HepG2 (cell line): ENCODE results near the gene CSNK2B. TPM values are rescaled to one million over a fixed set of nuclear protein-coding genes. Genes with fewer than 3 reads are reported as not detected.

Experiments
- ATF6 ChIP-seq: sonication (generic); formaldehyde crosslinking; conservative IDR thresholded peaks from 2 replicates; pipeline ENCODE4 v1.4.0; 2020; ENCODE audit warnings: missing genetic modification reagents
- CHD4 ChIP-seq: fragments of 200-600 bp; sonication (generic); IDR thresholded peaks from 2 replicates; pipeline ENCODE4 v1.7.0; 2017; ENCODE audit warnings: mild to moderate bottlenecking, low read length, borderline replicate concordance
- E2F5 ChIP-seq: sonication (generic); formaldehyde crosslinking; conservative IDR thresholded peaks from 2 replicates; pipeline ENCODE4 v1.4.0; 2020; ENCODE audit warnings: missing genetic modification reagents
- FOXA3 ChIP-seq: IDR thresholded peaks from 2 replicates; pipeline ENCODE4 v1.6.1; 2016; ENCODE audit warnings: missing genetic modification reagents, missing compliant biosample characterization
- GZF1 ChIP-seq: sonication (generic); formaldehyde crosslinking; IDR thresholded peaks from 2 replicates; pipeline ENCODE4 v1.5.1; 2020; ENCODE audit warnings: mild to moderate bottlenecking, missing genetic modification reagents
- HNF4G ChIP-seq, 2 experiments: sonication (generic) in 1 of 2; formaldehyde crosslinking in 1 of 2; IDR thresholded peaks; 2 replicates each; pipeline versions ENCODE4 v1.4.0 to v1.6.1; 2011 to 2020; ENCODE audit warnings: borderline replicate concordance in 2 of 2, low read depth in 2 of 2, mild to moderate bottlenecking in 2 of 2, low read length in 1 of 2, missing genetic modification reagents in 1 of 2, moderate library complexity in 1 of 2
- JARID2 ChIP-seq: sonication (generic); formaldehyde crosslinking; IDR thresholded peaks from 2 replicates; pipeline ENCODE4 v1.8.1; 2023; ENCODE audit warnings: missing genetic modification reagents, inconsistent platforms; ENCODE audit not compliant: insufficient replicate concordance
- KAT2B ChIP-seq: fragments of 150-350 bp; IDR thresholded peaks from 2 replicates; pipeline ENCODE4 v1.6.1; 2014; ENCODE audit warnings: low read depth, low read length, borderline replicate concordance
- KLF6 ChIP-seq: IDR thresholded peaks from 2 replicates; pipeline ENCODE4 v1.8.0; 2016; ENCODE audit warnings: missing biosample characterization, missing genetic modification reagents
- MAX ChIP-seq: IDR thresholded peaks from 2 replicates; pipeline ENCODE4 v1.6.1; 2012; ENCODE audit warnings: inconsistent platforms
- NBN ChIP-seq: fragments of 450-650 bp; conservative IDR thresholded peaks from 2 replicates; pipeline ENCODE4 v1.6.1; 2017
- PCBP2 ChIP-seq: fragments of 200-400 bp; formaldehyde crosslinking; optimal IDR thresholded peaks from 2 replicates; pipeline ENCODE3; 2018; ENCODE audit warnings: low read length, low read depth; ENCODE audit not compliant: poor library complexity, severe bottlenecking
- PRPF4 ChIP-seq: fragments of 200-400 bp; formaldehyde crosslinking; IDR thresholded peaks from 2 replicates; pipeline ENCODE4 v1.6.1; 2016; ENCODE audit warnings: low read length, low read depth; ENCODE audit not compliant: poor library complexity, severe bottlenecking
- RARG ChIP-seq: sonication (generic); formaldehyde crosslinking; IDR thresholded peaks from 2 replicates; pipeline ENCODE4 v1.4.0; 2020; ENCODE audit warnings: low read depth, mild to moderate bottlenecking, missing genetic modification reagents
- RXRA ChIP-seq: sonication (generic); formaldehyde crosslinking; IDR thresholded peaks from 2 replicates; pipeline ENCODE4 v1.5.1; 2020; ENCODE audit warnings: missing genetic modification reagents
- SP5 ChIP-seq: IDR thresholded peaks from 2 replicates; pipeline ENCODE4 v1.6.1; 2016; ENCODE audit warnings: low read depth, borderline replicate concordance
- SYNCRIP ChIP-seq: fragments of 200-400 bp; formaldehyde crosslinking; IDR thresholded peaks from 2 replicates; pipeline ENCODE4 v1.6.1; 2018; ENCODE audit warnings: mild to moderate bottlenecking, low read depth, low read length; ENCODE audit not compliant: insufficient read depth
- THAP11 ChIP-seq: IDR thresholded peaks from 2 replicates; pipeline ENCODE4 v1.6.1; 2016; ENCODE audit warnings: missing biosample characterization, missing genetic modification reagents
- ZFP82 ChIP-seq: sonication (generic); formaldehyde crosslinking; IDR thresholded peaks from 2 replicates; pipeline ENCODE4 v1.5.1; 2020; ENCODE audit warnings: mild to moderate bottlenecking, missing genetic modification reagents, borderline replicate concordance
- ZKSCAN1 ChIP-seq: fragments of 150-350 bp; IDR thresholded peaks from 2 replicates; pipeline ENCODE4 v1.6.1; 2014; ENCODE audit warnings: low read length
- ZMYM2 ChIP-seq: sonication (generic); formaldehyde crosslinking; IDR thresholded peaks from 2 replicates; pipeline ENCODE4 v1.8.0; 2022; ENCODE audit warnings: mild to moderate bottlenecking, missing genetic modification reagents
- ZNF121 ChIP-seq: sonication (generic); formaldehyde crosslinking; IDR thresholded peaks from 2 replicates; pipeline ENCODE4 v1.5.0; 2020; ENCODE audit warnings: mild to moderate bottlenecking, missing genetic modification reagents
- ZNF24 ChIP-seq: fragments of 450-650 bp; IDR thresholded peaks from 2 replicates; pipeline ENCODE4 v1.6.1; 2017; ENCODE audit warnings: antibody characterized with exemption, mild to moderate bottlenecking
- ZNF451 ChIP-seq: sonication (generic); formaldehyde crosslinking; IDR thresholded peaks from 2 replicates; pipeline ENCODE4 v1.5.0; 2020; ENCODE audit warnings: mild to moderate bottlenecking, missing genetic modification reagents
- ZNF552 ChIP-seq: sonication (generic); formaldehyde crosslinking; IDR thresholded peaks from 2 replicates; pipeline ENCODE4 v1.9.0; 2022; ENCODE audit warnings: missing genetic modification reagents, mild to moderate bottlenecking, borderline replicate concordance
- ZNF580 ChIP-seq: IDR thresholded peaks from 2 replicates; pipeline ENCODE4 v1.6.1; 2016; ENCODE audit warnings: low read depth, borderline replicate concordance
- ZNF709 ChIP-seq: sonication (generic); formaldehyde crosslinking; IDR thresholded peaks from 2 replicates; pipeline ENCODE4 v1.5.0; 2020; ENCODE audit warnings: mild to moderate bottlenecking, missing genetic modification reagents
- ZNF839 ChIP-seq: sonication (generic); formaldehyde crosslinking; IDR thresholded peaks from 2 replicates; pipeline ENCODE4 v1.4.0; 2020; ENCODE audit warnings: missing genetic modification reagents, mild to moderate bottlenecking, borderline replicate concordance
- polyA plus RNA-seq, 8 experiments: library from polyadenylated mRNA; depleted of rRNA in 3 of 8; stranded (reverse) in 7 of 8; unstranded in 1 of 8; fragments of >200 nt; fragmentation: Illumina TruSeq in 4 of 8; extraction: Trizol in 4 of 8; gene quantifications; 2 replicates each; pipeline versions ENCODE4 v1.2.1 to v1.2.3, GENCODE V29; 2011 to 2016; ENCODE audit warnings: low read depth in 4 of 8, missing spikeins in 1 of 8, mixed read lengths in 1 of 8; ENCODE audit not compliant: insufficient read depth in 1 of 8
- total RNA-seq, 5 experiments: library from RNA; depleted of rRNA; stranded (reverse); fragments of >200 nt; fragmentation: Illumina TruSeq; extraction: Trizol; gene quantifications; 2 replicates each; pipeline ENCODE4 v1.2.3, GENCODE V29; 2016; ENCODE audit warnings: low read depth in 1 of 5

The CSNK2B gene
- total and polyA plus RNA-seq, 2 of the 13 experiments (the other 11 are each of a cell fraction or from before 2014, with no cell fraction given) = 111 to 296 TPM

GRCh38 chr6:31642798-31643570 lies 22.9 kb upstream of the CSNK2B start (continued):
- TF ChIP-seq ZNF24 = no peak
- TF ChIP-seq ZFP82 (CRISPR knock-in tag) = no peak
- no peak for TF ChIP-seq RARG
- TF ChIP-seq PCBP2 = no peak
- TF ChIP-seq ZKSCAN1 = no peak
- TF ChIP-seq HNF4G (IDR thresholded peaks at IDR 0.05; ENCODE audit: borderline replicate concordance, low read depth, low read length) = peak; percentile 20; the same call in 1 of the 2 replicates
- no peak for TF ChIP-seq HNF4G (CRISPR knock-in tag; IDR thresholded peaks at IDR 0.05; ENCODE audit: borderline replicate concordance, low read depth)
- no peak; the same call in none of the 2 replicates for TF ChIP-seq RXRA
- TF ChIP-seq ZNF709 (CRISPR knock-in tag) = no peak
- no peak for TF ChIP-seq CHD4
- TF ChIP-seq ATF6 (CRISPR knock-in tag) = no peak
- TF ChIP-seq MAX = no peak
- TF ChIP-seq JARID2 = no peak
- no peak for TF ChIP-seq ZMYM2 (CRISPR knock-in tag)
- no peak for TF ChIP-seq KLF6 (CRISPR knock-in tag)
- TF ChIP-seq SP5 (CRISPR knock-in tag) = no peak
- TF ChIP-seq GZF1 (CRISPR knock-in tag) = no peak
- TF ChIP-seq ZNF552 = no peak
- TF ChIP-seq NBN = no peak
- no peak for TF ChIP-seq KAT2B
- no peak for TF ChIP-seq PRPF4
- no peak for TF ChIP-seq SYNCRIP
- no peak for TF ChIP-seq ZNF451 (CRISPR knock-in tag)
- TF ChIP-seq FOXA3 (CRISPR knock-in tag) = no peak
- TF ChIP-seq ZNF580 = no peak
- no peak for TF ChIP-seq E2F5 (CRISPR knock-in tag)
- peak; percentile 78 for TF ChIP-seq ZNF121
- no peak for TF ChIP-seq ZNF839 (CRISPR knock-in tag)
- peak; percentile 32; the same call in 1 of the 2 replicates for TF ChIP-seq THAP11 (CRISPR knock-in tag)
